A673 (cell line): ENCODE results near the gene GRIP1. TPM values are rescaled to one million over a fixed set of nuclear protein-coding genes. Genes with fewer than 3 reads are reported as not detected.
A peak's percentile ranks its signal among the peaks of the same experiment; 100 is the strongest.

ENCODE experiments used
- BruUV-seq: library from RNA; stranded (reverse); fragments of 400-500 nt; replicated peaks from 2 replicates; lab custom pipeline; 2021; lab: Mats Ljungman, UMichigan
- CTCF ChIA-PET: fragments of 300-600 bp; sonication (Branson Sonifier 250); formaldehyde crosslinking; loops from one replicate; lab custom pipeline; 2022; ENCODE audit warnings: antibody characterized with exemption; lab: Charles Lee
- POLR2A ChIA-PET: fragments of 300-600 bp; sonication (Branson Sonifier 250); formaldehyde crosslinking; loops from one replicate; lab custom pipeline; 2022; ENCODE audit warnings: antibody characterized with exemption; ENCODE audit not compliant: low non-redundant PET; lab: Charles Lee
- DNase-seq: peaks from one replicate; pipeline ENCODE4 v3.0.0-alpha.2; 2015; ENCODE audit warnings: low spot score
- H3K27ac ChIP-seq: fragments of 200-600 bp; sonication (generic); 2 replicates; pipeline ENCODE4 v1.5.1; 2016; ENCODE audit warnings: mixed run types, low read depth, mild to moderate bottlenecking, mixed read lengths, antibody characterized with exemption, low read length; ENCODE audit not compliant: poor library complexity, severe bottlenecking
- H3K27me3 ChIP-seq: fragments of 200-600 bp; sonication (generic); replicated peaks from 2 replicates; pipeline ENCODE4 v1.6.1; 2017; ENCODE audit warnings: mixed run types, low read depth, mild to moderate bottlenecking, mixed read lengths, antibody characterized with exemption, low read length; ENCODE audit not compliant: insufficient read depth, poor library complexity
- H3K36me3 ChIP-seq: fragments of 200-600 bp; sonication (generic); 2 replicates; pipeline ENCODE4 v1.6.1; 2016; ENCODE audit warnings: mixed run types, mild to moderate bottlenecking, mixed read lengths, antibody characterized with exemption, low read length; ENCODE audit not compliant: insufficient read depth, poor library complexity, severe bottlenecking
- H3K4me1 ChIP-seq: fragments of 200-600 bp; sonication (generic); 2 replicates; pipeline ENCODE4 v1.6.1; 2017; ENCODE audit warnings: mixed run types, mild to moderate bottlenecking, mixed read lengths, antibody characterized with exemption, low read length; ENCODE audit not compliant: insufficient read depth, poor library complexity, severe bottlenecking
- H3K4me3 ChIP-seq: fragments of 200-600 bp; sonication (generic); 2 replicates; pipeline ENCODE4 v1.5.1; 2016; ENCODE audit warnings: low read depth, mixed run types, mild to moderate bottlenecking, mixed read lengths, low read length; ENCODE audit not compliant: poor library complexity, severe bottlenecking
- H3K9me3 ChIP-seq: fragments of 200-600 bp; sonication (generic); 2 replicates; pipeline ENCODE4 v1.6.1; 2016; ENCODE audit warnings: mixed run types, low read depth, mild to moderate bottlenecking, mixed read lengths, antibody characterized with exemption, low read length; ENCODE audit not compliant: poor library complexity, severe bottlenecking
- EZH2 ChIP-seq: fragments of 200-600 bp; sonication (generic); IDR thresholded peaks from 2 replicates; pipeline ENCODE4 v1.6.1; 2017; ENCODE audit warnings: borderline replicate concordance, low read depth, mild to moderate bottlenecking, mixed read lengths, antibody characterized with exemption, low read length; ENCODE audit not compliant: poor library complexity, severe bottlenecking
- intact Hi-C: fragments of 100-400 bp; cut with micrococcal nuclease; formaldehyde crosslinking; loops from one replicate; pipeline ENCODE4 v1.10.0; 2022; ENCODE audit not compliant: unreplicated experiment
- total RNA-seq: library from RNA; stranded (reverse); gene quantifications from 2 replicates; pipeline ENCODE4 v1.2.3, GENCODE V29; 2021
- TF ChIP-seq, protein P1 (sequence below): fragments of 300-800, 200-600 bp; sonication (generic); conservative IDR thresholded peaks from 2 replicates; pipeline ENCODE4 v1.5.1; 2017; ENCODE audit warnings: low read depth, mild to moderate bottlenecking, antibody characterized with exemption, low read length, moderate library complexity, mixed read lengths

GRIP1 gene
- total RNA-seq, 1 experiment from 2014 or later: 3.6 TPM

DNA sequence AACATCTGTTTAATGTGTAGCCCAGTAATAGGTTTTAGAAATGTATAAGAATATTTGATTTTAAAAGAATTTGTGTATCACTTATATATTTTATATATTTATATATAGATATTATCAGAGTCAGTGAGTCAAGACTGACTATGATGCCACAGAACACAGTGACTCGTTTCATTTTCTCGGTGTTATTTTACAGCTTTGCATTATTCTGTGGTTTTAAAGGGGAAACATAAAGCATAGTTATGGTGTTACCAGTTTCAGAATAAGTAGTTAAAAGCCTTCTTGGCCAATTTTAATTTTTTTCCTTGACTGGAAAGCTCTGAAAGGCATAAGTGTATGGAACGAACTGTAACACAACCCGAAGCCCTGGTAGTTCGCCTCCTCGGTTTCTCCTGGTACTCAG is 91.0 kb downstream of the GRIP1 start:
- Histone ChIP-seq H3K36me3 (no peaks in the 10 kb centered on the region), H3K4me3 (no peak overlapping the region), H3K9me3 (no peaks in the 10 kb centered on the region), H3K27ac (no peak overlapping the region), H3K27me3 (peaks cover 66% of the 10 kb centered on the region), H3K4me1 (peaks cover 3% of the 10 kb centered on the region)
- no TSS peak for BruUV-seq
- TF ChIP-seq, protein P1, sequence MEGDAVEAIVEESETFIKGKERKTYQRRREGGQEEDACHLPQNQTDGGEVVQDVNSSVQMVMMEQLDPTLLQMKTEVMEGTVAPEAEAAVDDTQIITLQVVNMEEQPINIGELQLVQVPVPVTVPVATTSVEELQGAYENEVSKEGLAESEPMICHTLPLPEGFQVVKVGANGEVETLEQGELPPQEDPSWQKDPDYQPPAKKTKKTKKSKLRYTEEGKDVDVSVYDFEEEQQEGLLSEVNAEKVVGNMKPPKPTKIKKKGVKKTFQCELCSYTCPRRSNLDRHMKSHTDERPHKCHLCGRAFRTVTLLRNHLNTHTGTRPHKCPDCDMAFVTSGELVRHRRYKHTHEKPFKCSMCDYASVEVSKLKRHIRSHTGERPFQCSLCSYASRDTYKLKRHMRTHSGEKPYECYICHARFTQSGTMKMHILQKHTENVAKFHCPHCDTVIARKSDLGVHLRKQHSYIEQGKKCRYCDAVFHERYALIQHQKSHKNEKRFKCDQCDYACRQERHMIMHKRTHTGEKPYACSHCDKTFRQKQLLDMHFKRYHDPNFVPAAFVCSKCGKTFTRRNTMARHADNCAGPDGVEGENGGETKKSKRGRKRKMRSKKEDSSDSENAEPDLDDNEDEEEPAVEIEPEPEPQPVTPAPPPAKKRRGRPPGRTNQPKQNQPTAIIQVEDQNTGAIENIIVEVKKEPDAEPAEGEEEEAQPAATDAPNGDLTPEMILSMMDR: no peak
- TF ChIP-seq EZH2: no peak
- no peak for DNase-seq
- ChIA-PET CTCF (no interaction called here), POLR2A (no interaction called here)
- intact Hi-C loops: no loop called here

DNA sequence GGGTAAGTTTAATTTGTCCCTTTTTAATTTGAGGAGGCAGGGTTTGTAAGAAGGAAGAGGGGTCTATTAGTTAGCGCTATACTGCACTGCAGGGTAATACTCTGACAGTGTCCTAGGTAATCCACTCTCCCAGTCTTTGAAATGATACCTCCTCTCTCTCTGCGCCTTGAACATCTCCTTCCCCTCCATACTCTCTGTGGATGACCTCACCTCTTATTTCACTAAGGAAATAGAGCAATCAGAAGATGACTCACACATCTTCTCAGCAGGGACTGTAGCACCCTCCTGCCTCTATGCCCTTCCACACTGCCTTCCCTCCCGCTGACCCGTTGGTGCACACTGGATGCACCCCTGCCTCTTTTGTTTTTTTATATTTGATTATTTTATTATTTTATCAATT is 94.2 kb downstream of the GRIP1 start:
- Histone ChIP-seq H3K27ac (no peak overlapping the region), H3K4me1 (no peaks in the 10 kb centered on the region), H3K27me3 (peaks cover 33% of the 10 kb centered on the region), H3K9me3 (no peaks in the 10 kb centered on the region), H3K4me3 (no peak overlapping the region), H3K36me3 (no peaks in the 10 kb centered on the region)
- ChIA-PET POLR2A (no interaction called here), CTCF (no interaction called here)
- TF ChIP-seq, protein P1: no peak
- no peak for TF ChIP-seq EZH2
- intact Hi-C loops: no loop called here
- peak; percentile 34 for DNase-seq
- no TSS peak for BruUV-seq

DNA sequence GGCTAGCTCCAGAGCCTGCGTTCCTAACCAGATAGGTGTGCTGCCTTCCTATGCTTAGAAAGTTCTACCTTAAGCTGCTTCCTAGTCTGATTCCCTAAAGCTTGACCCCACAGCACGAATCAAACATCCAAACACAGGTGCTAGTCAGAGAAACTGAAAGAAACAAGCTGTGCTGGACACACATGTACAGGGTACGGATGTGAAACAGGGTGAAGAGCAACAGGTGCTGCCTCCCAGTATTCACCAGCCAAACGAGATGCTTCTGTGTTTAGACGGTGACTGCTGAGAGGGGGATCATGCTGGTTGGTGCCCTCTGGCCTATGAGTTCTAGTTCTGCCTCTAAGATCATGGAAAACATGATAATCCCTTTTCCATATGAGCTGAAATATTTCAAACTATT is 105.3 kb downstream of the GRIP1 start:
- H3K9me3 ChIP-seq: no peaks in the 10 kb centered on the region
- no peak for DNase-seq
- intact Hi-C loops: no loop called here
- no peak overlapping the region for H3K27ac ChIP-seq
- H3K27me3 ChIP-seq: peaks cover 61% of the 10 kb centered on the region
- BruUV-seq: no TSS peak
- no peaks in the 10 kb centered on the region for H3K36me3 ChIP-seq
- ChIA-PET POLR2A (no interaction called here), CTCF (no interaction called here)
- no peak overlapping the region for H3K4me3 ChIP-seq
- no peak for TF ChIP-seq EZH2
- TF ChIP-seq, protein P1: no peak
- H3K4me1 ChIP-seq: no peaks in the 10 kb centered on the region
